Measurements from ENCODE around the gene PLXND1. TPM values are rescaled to one million over a fixed set of nuclear protein-coding genes. Genes with fewer than 3 reads are reported as not detected.
A peak's percentile ranks its signal among the peaks of the same experiment; 100 is the strongest.
"Not testable (repeated sequence)": the region's sequence is repeated elsewhere in the genome, so short reads cannot be mapped to it uniquely, and the experiment has no call there.

PLXND1 gene
- total RNA-seq, 1 experiment from 2014 or later = 29.0 TPM

GRCh38 chr3:129548104-129548965, 58.1 kb downstream of the PLXND1 start:
- in situ Hi-C loops (cut with HindIII; ENCODE audit: low pct_unique_long_range_greater_than_20kb, low sequenced_read_pairs) = no loop called here
- no peak for DNase-seq (ENCODE audit: low read depth)

GRCh38 chr3:129547241-129547640, 59.2 kb downstream of the PLXND1 start:
- no peak for DNase-seq (ENCODE audit: low read depth)
- in situ Hi-C loops (cut with HindIII; ENCODE audit: low pct_unique_long_range_greater_than_20kb, low sequenced_read_pairs) = no loop called here

GRCh38 chr3:129545951-129546350, 60.5 kb downstream of the PLXND1 start:
- in situ Hi-C loops (cut with HindIII; ENCODE audit: low pct_unique_long_range_greater_than_20kb, low sequenced_read_pairs); DNase-seq (ENCODE audit: low read depth): not testable (repeated sequence)

- DNase-seq (ENCODE audit: low read depth) = no peak
- in situ Hi-C loops (cut with HindIII; ENCODE audit: low pct_unique_long_range_greater_than_20kb, low sequenced_read_pairs) = no loop called here
Measured at GRCh38 chr3:129543999-129544398, 62.5 kb downstream of the PLXND1 start.

- in situ Hi-C loops (cut with HindIII; ENCODE audit: low pct_unique_long_range_greater_than_20kb, low sequenced_read_pairs) = no loop called here
- DNase-seq (ENCODE audit: low read depth) = no peak
Measured at GRCh38 chr3:129543156-129543790, 63.2 kb downstream of the PLXND1 start, which contains the start of gene H1-8. TSS of gene H1-8 (plus strand) at chr3:129543175. CDS start at chr3:129543219, 44 bp downstream.

- in situ Hi-C loops (cut with HindIII; ENCODE audit: low pct_unique_long_range_greater_than_20kb, low sequenced_read_pairs) = no loop called here
- DNase-seq (ENCODE audit: low read depth) = no peak
Measured at GRCh38 chr3:129542747-129543146, 63.7 kb downstream of the PLXND1 start.

- no peak for DNase-seq (ENCODE audit: low read depth)
- in situ Hi-C loops (cut with HindIII; ENCODE audit: low pct_unique_long_range_greater_than_20kb, low sequenced_read_pairs) = no loop called here
Measured at GRCh38 chr3:129540776-129541516, 65.5 kb downstream of the PLXND1 start.

GRCh38 chr3:129539206-129539605, 67.3 kb downstream of the PLXND1 start:
- in situ Hi-C loops (cut with HindIII; ENCODE audit: low pct_unique_long_range_greater_than_20kb, low sequenced_read_pairs) = no loop called here
- DNase-seq (ENCODE audit: low read depth) = no peak

GRCh38 chr3:129536804-129537203, 69.7 kb downstream of the PLXND1 start:
- in situ Hi-C loops (cut with HindIII; ENCODE audit: low pct_unique_long_range_greater_than_20kb, low sequenced_read_pairs) = no loop called here
- DNase-seq (ENCODE audit: low read depth) = no peak

- no peak for DNase-seq (ENCODE audit: low read depth)
Measured at GRCh38 chr3:129536374-129536667, 70.2 kb downstream of the PLXND1 start.

GRCh38 chr3:129535075-129535474, 71.4 kb downstream of the PLXND1 start:
- in situ Hi-C loops (cut with HindIII; ENCODE audit: low pct_unique_long_range_greater_than_20kb, low sequenced_read_pairs) = no loop called here
- DNase-seq (ENCODE audit: low read depth) = no peak

More at GRCh38 chr3:129536374-129536667, 70.2 kb downstream of the PLXND1 start:
- in situ Hi-C loops (cut with HindIII; ENCODE audit: low pct_unique_long_range_greater_than_20kb, low sequenced_read_pairs) = no loop called here

GRCh38 chr3:129534428-129535027, 71.9 kb downstream of the PLXND1 start:
- in situ Hi-C loops (cut with HindIII; ENCODE audit: low pct_unique_long_range_greater_than_20kb, low sequenced_read_pairs) = no loop called here
- DNase-seq (ENCODE audit: low read depth) = peak; percentile 7

GRCh38 chr3:129533406-129533805, 73.1 kb downstream of the PLXND1 start:
- no peak for DNase-seq (ENCODE audit: low read depth)
- in situ Hi-C loops (cut with HindIII; ENCODE audit: low pct_unique_long_range_greater_than_20kb, low sequenced_read_pairs) = no loop called here

- DNase-seq (ENCODE audit: low read depth) = no peak
- in situ Hi-C loops (cut with HindIII; ENCODE audit: low pct_unique_long_range_greater_than_20kb, low sequenced_read_pairs) = no loop called here
Measured at GRCh38 chr3:129532261-129532660, 74.2 kb downstream of the PLXND1 start.

GRCh38 chr3:129531699-129532098, 74.8 kb downstream of the PLXND1 start:
- DNase-seq (ENCODE audit: low read depth) = no peak
- in situ Hi-C loops (cut with HindIII; ENCODE audit: low pct_unique_long_range_greater_than_20kb, low sequenced_read_pairs) = no loop called here

- in situ Hi-C loops (cut with HindIII; ENCODE audit: low pct_unique_long_range_greater_than_20kb, low sequenced_read_pairs) = no loop called here
- no peak for DNase-seq (ENCODE audit: low read depth)
Measured at GRCh38 chr3:129530821-129531220, 75.7 kb downstream of the PLXND1 start.

GRCh38 chr3:129530251-129530791, 76.2 kb downstream of the PLXND1 start:
- DNase-seq (ENCODE audit: low read depth) = no peak
- in situ Hi-C loops (cut with HindIII; ENCODE audit: low pct_unique_long_range_greater_than_20kb, low sequenced_read_pairs) = no loop called here

GRCh38 chr3:129529436-129530210, 76.9 kb downstream of the PLXND1 start:
- in situ Hi-C loops (cut with HindIII; ENCODE audit: low pct_unique_long_range_greater_than_20kb, low sequenced_read_pairs) = no loop called here
- no peak for DNase-seq (ENCODE audit: low read depth)
